Stimulated activated CD4-positive, alpha-beta T cell treated with anti-CD3 and anti-CD28 coated beads, Interleukin-15, amount 100 ng/mL, for 48 hours (primary cell): Measurements from ENCODE around the gene ZNF514.

Experiments
- DNase-seq, 2 donors: peaks; one replicate each; pipeline ENCODE4 v3.0.0-alpha.2; 2020; ENCODE audit warnings: low read depth in 2 of 2

The ZNF514 gene

DNA sequence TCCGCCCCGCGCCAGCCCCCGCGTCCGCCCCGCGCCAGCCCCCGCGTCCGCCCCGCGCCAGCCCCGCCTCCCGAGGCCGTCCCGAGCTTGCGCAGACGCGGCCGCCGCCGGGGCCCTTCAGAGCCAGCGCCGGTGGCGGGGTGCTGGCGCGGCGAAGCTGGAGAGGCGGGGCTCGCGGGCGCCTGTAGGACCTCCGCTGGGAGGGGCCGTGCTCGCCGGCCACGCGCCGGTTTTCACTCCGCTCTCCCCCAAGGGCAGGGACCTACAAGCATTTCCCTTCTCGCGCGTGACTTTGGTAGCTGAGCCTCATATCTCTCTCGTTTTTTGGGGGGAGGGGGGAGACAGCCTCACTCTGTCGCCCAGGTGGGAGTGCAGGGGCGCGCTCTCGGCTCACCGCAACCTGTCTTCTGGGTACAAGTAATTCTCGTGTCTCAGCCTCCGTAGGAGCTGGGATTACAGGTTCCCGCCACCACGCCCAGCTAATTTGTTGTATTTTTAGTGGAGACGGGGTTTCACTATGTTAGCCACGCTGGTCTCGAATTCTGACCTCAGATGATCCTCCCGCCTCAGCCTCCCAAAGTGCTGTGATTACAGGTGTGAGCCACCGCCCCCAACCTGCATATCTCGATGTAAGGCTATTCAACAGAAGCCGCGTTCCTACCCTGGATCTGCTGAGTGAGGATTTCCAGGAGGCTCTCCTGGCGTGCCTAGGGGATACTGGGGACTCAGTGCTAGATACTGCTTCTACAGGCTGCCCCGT, at the start of gene ZNF514:
Gene ZNF514, minus strand, starts transcription at position 159 of the 760 bp plus-strand sequence. CDS start 6,595 bp downstream, outside the sequence.
- peak; percentile 43 to 59 for DNase-seq

DNA sequence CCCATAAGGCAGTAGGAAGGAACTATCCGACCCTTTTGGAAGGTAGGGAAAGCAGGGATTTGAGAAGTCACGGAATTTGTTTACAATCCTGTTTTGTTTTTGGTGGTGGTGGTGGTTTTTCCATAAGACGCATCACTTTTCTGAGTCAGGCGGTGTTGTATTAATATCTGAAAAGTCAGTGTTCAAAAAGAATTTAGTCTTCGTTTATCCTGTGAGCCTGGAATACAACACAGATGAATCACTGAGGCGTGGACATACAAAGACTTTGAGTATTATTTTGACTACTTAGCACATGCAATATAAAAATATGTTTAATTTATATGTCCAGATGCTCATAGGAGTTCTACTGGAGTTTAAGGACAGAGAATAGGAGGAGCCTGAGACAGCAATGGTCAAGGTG, 48.5 kb upstream of the ZNF514 start:
- no peak for DNase-seq

DNA sequence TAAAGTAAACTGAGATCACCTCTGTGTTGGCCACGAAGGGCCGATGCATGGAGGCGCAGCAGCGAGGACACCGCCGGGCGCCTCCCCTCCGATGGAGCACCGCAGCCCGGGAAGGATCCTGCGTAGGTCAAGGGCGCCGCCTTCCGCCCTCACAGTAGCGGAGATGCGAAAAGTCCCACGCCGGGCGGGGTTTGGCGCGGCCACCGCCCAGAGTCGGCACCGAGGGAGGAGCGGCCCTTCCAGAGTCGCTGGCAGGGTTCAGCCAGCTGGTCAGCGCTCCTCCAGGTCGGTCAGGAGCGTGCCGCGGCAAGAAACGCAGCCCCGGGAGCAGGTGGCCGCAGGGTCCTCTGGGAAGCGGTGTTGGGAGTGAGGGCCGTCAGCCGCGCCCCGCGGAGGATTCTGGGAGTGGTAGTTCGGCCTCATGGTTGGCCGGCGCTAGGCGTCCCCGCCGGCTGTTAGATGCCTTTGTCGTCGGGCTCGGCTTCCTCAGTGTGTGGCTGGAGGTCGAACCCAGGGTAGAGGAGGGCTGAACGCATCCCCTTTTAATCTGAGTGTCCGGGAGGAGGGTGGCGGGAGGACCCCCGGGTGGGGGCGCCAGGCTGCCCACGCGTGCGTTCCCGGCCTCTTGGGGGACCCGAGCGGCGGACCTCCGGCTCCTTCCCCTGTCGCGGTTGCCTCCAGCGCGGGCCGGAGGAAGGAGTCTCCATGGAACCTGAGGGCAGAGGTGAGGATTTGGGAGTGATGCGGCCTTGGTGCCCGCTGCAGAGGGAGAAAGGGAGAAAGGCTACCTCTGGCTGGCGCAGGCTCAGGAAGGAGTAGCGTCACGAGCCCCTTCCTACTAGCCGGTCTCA, 47.7 kb upstream of the ZNF514 start, which contains the start of gene ZNF892:
Gene ZNF892, plus strand, starts transcription at position 411 of the 851 bp plus-strand sequence. Its CDS starts 295 bp downstream, at position 706.
- DNase-seq: peak; percentile 67 to 79

DNA sequence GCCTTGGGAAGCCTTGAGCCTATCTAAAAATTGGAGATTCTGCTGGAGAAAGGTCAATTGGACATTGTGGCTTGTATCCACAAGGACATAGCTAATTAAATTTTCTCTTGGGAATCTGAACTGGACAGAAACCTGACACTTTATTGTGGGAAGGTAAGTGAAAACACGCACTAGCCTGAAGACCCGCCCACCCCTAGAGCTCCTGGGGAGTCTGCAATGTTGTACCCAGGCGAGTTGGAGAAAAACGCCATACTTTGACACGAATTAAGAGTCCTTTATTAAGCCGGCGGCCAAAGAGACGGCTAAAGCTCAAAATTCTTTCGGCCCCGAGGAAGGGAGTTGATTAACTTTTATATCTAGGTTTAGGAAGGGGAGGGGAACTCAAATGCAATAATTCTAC, 46.4 kb upstream of the ZNF514 start:
- DNase-seq: no peak

DNA sequence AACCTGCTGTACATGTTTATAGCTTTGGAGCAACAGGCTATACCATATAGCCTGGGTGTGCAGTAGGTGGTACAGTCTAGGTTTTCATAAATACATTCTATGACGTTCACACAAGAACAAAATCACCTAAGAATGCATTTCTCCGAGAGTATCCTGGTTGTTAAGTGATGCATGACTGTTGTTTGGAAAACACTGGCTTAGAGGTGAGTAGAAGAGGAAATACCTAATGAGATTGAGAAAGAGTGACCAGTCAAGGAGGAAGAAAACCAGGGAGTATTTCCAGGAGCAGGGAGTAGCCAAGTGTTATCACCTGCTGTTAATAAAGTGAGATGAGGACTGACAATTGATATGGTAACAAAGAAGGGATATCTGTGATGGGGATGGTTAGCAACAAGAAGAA, 44.7 kb upstream of the ZNF514 start:
- no peak for DNase-seq

DNA sequence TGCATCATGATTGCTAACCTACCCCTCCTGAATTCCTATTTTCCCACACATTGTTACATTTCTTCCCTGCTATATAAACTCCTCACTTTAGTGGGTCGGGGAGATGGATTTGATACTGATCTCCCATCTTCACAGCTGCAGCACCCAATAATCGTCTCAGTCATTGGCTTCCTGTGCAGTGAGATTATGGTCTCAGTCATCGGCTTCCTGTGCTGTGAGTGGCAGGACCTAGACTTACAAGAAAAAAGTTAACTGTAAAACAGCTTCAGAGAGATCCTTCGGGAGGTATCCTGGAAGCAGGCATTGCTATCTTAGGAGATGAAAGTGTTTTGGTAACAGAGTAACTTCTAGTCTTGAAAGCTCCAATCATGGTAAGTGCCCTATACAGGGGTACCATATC, 44.3 kb upstream of the ZNF514 start:
- DNase-seq: no peak

DNA sequence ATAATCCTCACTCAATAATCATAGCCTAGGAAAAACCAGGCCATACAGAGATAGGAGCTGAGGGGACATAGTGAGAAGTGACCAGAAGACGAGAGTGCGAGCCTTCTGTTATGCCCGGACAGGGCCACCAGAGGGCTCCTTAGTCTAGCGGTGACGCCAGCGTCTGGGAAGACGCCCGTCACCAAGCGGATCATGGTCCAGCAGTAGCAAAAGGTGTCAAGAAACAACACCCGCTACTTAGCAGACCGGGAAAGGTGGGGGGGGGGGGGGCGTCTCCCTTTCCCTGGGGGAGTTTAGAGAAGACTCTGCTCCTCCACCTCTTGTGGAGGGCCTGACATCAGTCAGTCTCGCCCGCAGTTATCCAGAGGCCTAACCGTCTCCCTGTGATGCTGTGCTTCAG, 33.3 kb upstream of the ZNF514 start:
- DNase-seq: peak; percentile 7 to 40

DNA sequence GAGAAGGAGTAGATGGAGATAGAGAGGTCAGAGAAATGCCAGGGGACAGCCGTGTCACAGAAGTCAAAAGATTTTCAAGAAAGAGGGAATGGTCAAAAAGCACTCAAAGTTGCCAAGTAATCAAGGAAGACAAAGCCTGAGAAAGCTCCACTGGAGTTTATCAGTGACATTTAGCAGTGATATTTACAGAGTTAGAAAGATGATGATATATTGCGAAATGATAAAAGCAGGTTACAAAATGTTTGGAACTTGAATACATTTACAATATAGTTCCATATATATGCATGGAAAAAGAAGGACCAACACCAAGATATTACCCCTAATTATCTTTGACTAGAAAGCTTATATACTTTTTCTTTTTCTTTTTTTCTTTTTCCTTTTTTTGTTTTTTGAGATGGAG, 26.3 kb upstream of the ZNF514 start:
- DNase-seq: no peak

DNA sequence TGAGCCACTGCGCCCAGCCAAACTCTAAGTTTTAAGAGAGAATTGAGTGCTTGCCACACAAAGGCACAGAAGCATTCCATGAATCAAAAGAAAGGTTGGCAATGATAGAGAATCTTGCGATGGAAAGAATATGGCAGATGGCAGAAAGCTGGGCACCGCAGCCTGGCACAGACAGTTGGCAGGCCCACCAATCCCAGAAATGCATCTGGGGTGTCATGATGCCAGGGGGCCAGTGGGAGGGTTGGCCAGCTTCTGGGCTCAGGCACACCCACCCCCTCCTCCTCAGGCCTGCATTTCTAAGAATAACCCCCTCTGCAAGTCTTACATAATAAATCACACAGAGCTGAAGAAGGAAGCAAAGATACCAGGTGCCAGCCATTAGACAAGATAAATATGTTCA, 25.5 kb upstream of the ZNF514 start:
- DNase-seq: no peak

DNA sequence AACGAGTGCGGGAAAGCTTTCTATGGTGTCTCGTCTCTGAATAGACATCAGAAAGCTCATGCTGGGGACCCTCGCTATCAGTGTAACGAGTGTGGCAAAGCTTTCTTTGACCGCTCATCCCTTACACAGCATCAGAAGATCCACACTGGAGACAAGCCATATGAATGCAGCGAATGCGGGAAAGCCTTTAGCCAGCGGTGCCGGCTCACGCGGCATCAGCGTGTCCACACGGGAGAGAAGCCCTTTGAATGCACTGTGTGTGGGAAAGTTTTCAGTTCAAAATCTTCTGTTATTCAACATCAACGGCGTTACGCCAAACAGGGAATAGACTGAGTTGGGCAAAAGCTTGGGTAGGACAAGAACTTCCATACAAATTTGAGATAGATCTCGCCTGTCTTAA, 22.1 kb upstream of the ZNF514 start:
- no peak for DNase-seq

DNA sequence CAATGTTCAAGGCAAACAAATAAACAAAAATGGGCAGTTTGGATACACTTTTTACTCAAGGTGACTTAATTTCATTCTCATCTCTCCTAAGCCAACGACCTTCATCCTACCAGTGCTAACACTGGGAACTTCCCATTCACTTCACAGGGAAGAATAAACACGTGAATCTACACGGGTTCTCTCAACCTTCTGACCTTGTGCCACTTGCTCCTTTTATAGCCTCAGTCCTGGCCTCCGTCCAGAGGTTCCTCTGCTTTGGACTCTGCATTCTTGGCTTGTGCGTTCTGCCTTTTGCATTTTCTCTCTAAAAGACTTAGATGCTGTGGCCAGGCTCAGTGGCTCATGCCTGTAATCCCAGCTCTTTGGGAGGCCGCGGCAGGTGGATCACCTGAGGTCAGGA, 19.8 kb upstream of the ZNF514 start:
- no peak for DNase-seq

DNA sequence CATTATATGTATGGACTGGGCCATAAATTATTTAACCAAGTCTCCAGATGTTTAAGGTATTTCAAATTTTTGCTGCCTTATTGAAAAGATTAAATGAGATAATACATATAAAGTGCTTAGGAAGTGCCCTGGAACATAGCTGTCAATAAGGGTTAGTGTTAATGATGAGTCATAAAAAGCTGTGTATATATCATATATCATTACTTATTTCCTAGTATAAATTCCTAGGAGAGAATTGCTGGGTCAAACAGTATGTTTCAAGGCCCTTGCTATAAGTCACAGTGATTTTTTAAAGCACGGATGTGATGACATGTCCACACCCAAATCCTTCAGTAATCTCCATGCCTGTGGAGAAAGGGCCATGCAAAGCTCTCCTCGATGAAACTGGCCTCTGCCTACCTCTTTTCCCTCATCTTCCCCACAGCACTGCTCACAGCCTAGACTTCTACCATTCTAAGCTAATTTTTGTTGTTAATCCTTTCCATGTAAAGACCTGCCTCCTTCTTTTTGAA, 14.4 kb upstream of the ZNF514 start:
- no peak for DNase-seq

DNA sequence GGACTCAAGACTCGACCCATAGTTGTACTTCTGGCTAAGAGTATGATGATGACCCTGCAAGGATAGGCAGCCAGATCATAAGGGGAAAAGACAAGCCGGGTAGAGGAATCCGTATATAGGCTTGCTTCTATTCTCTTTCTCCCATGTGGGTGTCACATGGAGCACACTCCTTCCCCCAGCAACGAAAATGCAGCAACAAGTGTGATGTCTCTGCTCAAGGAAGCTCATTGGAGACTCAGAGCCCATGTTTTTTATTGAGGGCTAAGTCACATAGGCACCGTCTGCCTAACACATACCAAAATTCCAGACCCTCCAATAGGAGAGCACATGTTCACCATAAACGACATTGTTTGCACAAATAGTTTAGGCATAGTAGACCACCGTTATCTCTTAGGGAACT, 12.3 kb upstream of the ZNF514 start:
- DNase-seq: no peak

DNA sequence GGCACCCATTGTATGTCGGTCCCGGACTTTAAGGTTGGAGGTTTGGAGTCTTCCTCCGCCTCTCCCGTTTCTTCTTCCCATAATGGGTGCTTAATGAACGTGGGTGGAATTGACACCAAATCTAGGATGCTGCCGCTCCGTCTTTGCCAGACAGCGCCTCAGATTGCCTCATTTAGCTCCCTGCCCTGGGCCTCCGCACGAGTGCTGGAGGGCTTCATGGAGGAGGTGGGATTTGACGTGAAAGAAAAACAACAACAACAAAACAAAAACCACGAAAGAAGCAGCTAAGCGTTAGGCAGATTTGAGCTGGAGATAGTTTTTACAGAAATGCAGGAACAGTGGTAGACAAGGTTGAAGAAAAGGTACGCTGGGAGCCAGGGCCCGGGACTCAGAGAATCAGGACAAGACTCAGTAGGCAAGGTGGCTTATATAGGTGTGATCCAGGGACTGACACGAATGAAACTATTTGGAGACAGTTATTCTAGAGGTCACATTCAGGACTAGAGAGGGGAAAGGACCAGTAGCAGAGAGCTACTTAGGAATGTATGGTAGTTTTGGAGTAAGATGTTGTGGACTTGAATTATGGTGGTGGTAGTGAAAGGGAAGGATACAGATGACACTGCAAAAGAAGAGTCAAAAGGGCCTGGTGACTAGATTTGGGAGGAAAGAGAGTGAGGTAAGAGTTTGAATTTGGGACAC, 6.6 kb upstream of the ZNF514 start:
- DNase-seq: no peak

DNA sequence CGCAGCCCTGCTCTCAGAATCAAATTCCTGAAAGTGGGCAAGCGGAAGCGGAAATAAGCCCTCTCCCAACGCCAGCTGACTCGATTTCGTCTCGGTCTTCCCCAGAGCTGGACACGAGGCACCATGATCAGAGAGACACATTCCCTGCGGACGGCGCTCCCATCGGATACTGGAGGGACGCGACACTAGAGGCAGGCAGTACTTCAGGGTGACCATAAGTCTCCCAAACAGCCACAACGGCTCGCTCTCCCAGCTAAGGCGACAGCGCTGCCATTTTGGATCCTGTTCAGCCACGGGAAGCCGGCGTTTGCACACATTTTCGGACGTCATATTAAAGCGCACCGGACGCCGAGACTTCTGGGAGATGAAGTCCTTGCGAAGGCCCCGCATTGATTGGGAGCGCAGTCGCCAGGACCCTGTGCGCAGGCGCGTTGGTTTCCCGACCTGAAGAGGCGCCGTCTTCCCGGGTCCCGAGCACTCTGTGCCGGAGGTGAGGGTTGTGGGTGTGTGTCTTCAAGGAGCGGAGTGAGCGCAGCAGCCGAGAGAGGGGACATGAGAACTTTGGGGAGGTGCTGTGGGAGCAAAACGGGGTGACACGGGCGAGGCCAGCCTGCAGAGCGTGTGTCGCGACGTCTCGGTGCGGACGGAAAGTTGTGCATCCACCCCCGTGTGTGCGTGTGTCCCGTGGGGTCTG, 5.9 kb upstream of the ZNF514 start, which contains the start of gene ZNF2:
Gene ZNF2, plus strand, starts transcription at position 439 of the 694 bp plus-strand sequence. CDS start 10,418 bp downstream, outside the sequence.
- peak; percentile 92 to 96 for DNase-seq

DNA sequence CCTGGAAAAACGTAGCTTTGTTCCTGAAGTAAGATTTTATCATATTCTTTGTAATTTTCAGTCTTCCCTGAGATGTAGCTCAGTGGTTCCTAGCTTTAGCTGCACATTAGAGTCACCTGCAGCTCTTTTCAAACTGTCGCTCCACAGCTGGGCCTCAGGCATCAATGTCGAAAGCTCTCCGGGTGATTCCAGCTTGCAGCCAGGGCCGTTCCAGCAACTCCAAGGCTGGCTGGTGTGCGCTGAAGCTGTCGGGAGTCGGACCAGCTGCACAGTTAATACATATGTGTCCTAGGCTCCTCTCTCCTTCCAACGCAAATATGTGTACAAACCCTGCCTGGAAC, 5.4 kb upstream of the ZNF514 start:
- DNase-seq: no peak

DNA sequence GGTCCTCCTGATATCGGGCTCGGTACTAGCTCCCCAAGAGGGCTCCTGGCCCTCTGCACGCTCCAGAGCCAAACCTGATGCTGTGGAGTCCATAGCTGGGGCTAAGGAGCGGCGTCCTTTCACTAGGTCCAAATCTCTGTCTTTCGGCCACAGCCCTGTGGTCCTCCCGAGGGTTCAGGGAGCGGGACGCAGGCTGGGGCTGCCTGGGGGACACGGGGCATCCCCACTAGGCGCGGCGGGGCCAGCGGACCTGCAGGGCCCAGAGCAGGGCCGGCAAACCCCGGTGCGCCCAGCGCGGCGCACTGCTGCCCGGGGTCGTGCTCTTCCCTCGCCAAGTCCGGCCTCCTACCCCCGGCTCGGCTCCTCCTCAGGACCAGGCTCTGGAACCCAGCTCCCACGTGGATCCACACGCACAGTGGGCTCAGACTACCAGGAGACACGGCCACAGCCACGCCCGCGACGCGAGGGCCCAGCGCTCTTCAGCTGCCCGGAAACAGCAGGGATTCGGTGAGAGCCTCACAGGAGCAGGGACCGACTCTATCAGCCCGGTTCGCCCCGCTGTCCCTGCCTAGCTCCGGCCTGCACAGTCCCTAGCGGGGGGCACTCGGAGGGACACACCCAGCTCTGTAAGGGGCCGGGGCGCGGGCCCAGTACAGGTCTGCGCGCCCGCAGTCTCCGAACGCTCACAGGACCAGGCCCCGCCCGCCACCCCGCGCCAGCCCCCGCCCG, 593 bp downstream of the ZNF514 start:
- no peak for DNase-seq

DNA sequence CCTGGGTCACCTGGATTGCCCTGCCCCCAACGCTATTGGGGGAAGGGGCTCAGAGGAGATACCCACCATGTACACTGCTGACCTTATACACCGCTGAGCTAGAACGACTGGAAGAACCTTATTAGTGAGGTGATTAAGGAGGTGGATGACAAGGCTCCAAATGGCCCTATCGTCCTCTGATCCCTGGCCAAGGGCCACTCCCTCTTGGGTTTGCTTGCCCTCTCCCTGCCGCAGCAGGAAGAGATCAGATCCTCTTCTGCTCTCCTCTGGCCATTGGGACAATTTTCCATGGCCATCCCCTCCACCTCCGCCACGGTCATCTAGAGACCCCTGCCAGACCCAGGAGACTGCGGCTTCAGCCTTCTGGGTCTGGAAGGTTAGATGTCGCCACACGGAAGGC, 1.2 kb downstream of the ZNF514 start:
- no peak for DNase-seq

DNA sequence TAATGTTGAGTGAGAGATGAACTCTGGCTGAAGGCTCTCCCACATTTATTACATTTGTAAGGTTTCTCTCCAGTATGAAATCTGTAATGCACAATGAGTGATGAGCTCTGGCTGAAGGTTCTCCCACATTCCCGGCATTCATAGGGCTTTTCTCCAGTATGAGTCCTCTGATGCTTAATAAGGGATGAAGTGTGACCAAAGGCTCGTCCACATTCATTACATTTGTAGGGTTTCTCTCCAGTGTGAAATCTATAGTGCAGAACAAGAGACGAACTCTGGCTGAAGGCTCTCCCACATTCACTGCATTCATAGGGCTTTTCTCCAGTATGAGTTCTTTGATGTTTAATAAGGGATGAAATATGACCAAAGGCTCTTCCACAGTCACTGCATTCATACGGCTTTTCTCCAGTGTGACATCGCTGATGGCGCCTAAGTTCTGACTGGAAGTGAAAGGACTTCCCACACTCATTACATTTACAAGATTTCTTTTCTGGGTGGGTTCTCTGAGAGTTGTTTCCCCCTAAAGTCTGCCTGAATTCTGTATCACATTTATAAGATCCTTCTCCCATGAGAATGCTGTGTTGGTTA, 10.2 kb downstream of the ZNF514 start:
- DNase-seq: no peak

DNA sequence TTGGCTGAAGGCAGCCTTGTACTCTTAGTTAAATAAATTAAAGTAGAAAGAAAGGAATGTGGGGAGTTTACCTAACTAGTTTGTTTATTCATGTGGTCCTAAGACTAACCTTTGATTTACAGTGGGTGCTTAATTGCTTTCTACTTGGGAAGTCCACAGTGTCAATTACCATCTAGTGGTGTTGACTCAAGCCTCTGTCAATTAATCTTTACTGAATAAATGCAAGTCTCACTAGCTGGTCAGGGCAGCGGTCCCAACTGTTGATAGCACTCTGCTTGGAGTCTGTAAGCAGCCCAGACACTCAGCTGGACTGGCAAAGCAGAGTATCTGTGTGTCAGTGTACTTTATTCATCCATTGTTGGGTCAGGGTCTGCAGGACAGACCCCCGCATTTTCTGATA, 15.8 kb downstream of the ZNF514 start:
- DNase-seq: no peak
